GM18498 (cell line): ENCODE results near the gene NQO1.

ENCODE experiments used
- ATAC-seq: cut with Tn5 transposase; IDR thresholded peaks from one replicate; pipeline ENCODE4 v1.9.1; 2021; ENCODE audit warnings: mild to moderate bottlenecking, moderate library complexity; ENCODE audit not compliant: unreplicated experiment

Gene NQO1

DNA sequence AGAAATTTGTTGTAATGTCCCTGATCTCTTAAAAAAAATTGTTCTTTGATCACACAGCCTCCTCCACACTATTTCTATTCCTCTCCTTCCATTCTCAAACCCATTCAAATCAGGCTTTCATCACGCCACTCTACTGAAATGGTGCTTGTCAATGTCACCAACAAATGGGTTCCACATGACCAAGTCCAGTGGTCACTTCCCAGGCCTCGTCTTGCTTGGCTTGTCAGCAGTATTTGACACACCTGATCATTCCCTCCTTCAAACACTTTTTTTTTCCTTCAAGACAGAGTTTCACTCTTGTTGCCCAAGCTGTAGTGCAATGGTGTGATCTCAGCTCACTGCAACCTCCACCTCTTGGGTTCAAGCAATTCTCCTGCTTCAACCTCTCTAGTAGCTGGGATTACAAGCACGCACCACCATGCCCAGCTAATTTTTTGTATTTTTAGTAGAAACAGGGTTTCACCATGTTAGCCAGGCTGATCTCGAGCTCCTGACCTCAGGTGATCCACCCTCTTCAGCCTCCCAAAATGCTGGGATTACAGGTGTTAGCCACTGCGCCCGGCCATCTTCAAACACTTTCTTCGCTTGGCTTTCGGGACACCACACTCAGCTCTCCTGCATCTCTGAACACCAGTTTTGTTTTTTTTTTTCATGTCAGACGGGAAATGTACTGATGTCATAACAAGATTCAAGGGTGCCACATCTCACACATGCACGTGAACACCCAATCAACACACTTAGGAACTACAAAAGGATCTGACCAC, 18.3 kb downstream of the NQO1 start:
- no peak for ATAC-seq

GRCh38 chr16:69706975-69707340, 19.4 kb downstream of the NQO1 start:
- ATAC-seq: no peak

GRCh38 chr16:69706256-69706974, 19.9 kb downstream of the NQO1 start:
- ATAC-seq: no peak

- no peak for ATAC-seq
Measured at GRCh38 chr16:69703638-69704037, 22.7 kb downstream of the NQO1 start.

DNA sequence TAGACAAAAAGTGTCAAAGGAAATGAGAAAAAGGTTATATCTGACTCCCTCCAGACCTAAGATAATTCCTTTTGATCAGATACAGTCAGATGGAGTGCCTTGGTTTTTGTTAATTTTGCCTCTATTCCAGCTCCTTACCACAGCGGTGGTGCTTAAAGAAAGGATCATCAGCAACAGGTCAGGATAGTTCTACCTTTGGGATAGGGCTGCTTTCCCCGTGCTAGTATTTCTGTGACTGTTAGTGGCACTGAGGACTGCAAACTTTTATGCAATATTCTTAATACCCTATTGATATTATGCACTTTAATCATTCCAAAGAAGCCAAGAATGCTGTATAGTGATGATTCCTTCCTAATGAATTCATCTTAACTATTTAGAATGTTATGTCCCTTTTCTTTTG, 24.5 kb downstream of the NQO1 start:
- no peak for ATAC-seq

DNA sequence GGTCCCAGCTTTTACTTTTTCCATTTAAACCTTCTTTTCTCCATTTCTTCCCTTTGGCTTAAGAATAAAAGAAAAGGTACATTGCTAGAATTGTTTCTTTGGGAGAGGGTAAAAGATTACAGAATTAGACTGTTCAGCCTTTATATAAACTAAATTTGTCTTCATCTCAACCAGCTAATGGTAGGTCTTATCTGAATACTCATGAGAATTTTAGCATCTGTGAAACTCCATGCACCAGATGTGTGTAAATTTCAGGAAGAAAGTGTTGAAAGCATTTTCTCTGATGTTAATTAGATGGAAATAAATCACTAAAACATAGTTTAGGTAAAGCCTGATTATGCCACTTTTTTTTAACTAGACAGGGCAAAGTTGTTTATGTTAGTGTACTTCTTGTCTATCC, 24.9 kb downstream of the NQO1 start:
- no peak for ATAC-seq

DNA sequence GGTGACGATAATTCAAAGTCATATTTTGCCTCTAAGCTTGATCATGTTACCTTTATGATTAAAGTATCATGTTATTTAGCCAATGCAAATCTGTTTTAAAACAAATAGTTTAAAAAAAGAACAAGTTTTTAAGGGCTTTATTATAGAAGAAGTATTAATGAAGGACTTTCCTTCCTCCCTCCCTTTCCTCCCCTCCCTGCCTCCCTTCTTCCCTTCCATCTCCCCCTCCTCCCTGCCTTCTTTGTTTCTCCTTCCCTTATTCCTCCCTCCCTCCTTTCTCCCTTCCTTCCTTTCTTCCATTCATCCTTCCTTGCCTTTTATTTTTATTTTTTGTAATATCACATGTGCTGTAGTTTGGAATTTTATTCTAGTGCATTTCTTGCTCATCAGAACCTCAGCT, 26.4 kb downstream of the NQO1 start:
- ATAC-seq: no peak

GRCh38 chr16:69698404-69698803, 28.0 kb downstream of the NQO1 start:
- no peak for ATAC-seq

GRCh38 chr16:69693916-69694315, 32.4 kb downstream of the NQO1 start:
- ATAC-seq: no peak

- no peak for ATAC-seq
Measured at GRCh38 chr16:69691980-69692911, 34.1 kb downstream of the NQO1 start.

- no peak for ATAC-seq
Measured at GRCh38 chr16:69688589-69688988, 37.8 kb downstream of the NQO1 start.

DNA sequence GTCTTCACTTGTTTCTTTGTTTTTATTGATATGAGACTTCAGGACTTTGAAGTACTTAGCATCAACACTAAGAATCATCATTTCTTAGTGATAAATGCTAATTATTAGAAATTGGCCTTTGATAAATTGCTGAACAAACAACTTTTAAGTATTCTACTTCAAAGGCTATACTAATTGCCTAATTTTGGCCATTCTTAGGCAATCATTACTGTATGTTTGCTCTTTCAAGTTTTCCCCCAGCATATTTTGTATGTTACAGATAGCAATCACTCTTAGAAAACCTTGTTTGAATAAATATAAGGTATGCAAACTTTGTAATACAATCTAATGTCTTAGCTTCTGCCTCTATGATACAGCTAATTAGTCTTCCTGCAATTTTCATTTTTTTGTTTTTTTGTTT, 46.0 kb downstream of the NQO1 start:
- ATAC-seq: no peak

- ATAC-seq: no peak
Measured at GRCh38 chr16:69672998-69673713, 53.2 kb downstream of the NQO1 start.

GRCh38 chr16:69672315-69672997, 53.9 kb downstream of the NQO1 start:
- no peak for ATAC-seq

DNA sequence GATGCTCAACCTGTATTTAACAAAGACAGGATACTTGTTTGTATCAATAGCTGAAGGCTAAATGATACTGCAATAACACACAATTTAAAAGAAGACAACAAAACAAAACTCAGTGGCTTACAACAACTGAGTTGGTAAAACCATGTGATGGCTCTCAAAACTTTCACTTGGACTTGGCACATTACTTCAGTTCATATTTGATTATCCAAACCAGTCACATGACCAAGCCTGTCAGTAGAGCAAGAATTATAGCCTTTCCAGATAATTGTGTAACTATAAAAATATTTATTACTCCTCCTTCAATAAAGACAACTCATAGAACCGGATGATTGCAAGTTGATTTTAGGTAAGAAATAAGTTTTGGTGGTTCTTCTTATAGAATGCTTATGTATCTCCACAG, 56.8 kb downstream of the NQO1 start:
- no peak for ATAC-seq

DNA sequence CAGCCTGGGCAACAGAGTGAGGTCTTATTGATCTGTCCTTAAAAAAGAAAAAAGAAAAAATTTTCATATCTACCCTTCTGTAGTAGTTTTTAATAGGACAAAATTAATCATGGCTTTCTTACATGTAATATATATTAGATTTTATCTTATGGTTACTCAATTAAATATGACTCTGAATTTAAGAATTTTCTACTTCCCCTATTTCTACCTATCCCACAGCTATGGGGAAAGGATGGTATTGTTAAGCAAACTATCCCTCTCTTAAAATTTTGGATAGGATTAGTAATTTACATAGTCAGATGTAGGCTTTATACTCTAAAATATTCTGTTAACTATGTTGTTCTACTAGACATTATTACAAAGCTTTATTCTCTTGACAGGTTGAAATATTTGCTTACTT, 62.5 kb downstream of the NQO1 start:
- ATAC-seq: no peak

DNA sequence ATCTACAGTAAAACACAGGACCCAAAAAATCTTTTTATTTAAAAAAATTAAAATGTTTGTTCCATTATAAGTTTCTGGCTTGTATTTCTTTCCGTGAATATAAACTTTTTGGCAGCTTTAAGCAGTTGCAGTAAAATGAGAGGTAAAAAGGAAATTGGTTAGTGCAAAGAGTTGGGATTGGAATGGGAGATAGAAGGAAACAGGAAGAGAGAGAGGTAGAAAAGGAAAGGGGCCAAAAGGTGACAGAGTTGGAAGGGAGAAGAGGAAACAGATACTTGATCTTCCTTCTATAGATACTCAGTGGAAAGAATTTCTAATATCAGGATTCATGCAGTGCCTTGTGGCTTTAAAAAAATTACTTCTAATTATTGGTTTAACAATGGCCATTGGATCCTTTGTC, 63.5 kb downstream of the NQO1 start:
- ATAC-seq: no peak

DNA sequence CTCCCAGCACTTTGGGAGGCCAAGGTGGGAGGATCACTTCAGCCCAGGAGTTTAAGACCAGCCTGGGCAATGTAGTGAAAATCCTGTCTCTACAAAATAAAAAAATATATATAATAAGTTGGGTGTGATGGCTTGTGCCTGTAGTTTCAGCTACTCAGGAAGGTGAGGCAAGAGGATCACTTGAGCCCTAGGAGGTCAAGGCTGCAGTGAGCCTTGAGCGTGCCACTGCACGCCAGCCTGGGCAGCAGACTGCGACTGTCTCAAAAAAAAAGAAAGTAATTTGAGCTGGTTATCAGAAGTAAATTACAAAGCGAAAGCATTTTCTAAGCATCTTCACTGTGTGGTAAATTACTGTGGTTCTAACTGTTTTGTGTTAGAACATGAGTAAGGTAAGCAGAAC, 66.2 kb downstream of the NQO1 start:
- no peak for ATAC-seq
